ENCODE data around the gene WIPI1. TPM values are rescaled to one million over a fixed set of nuclear protein-coding genes. Genes with fewer than 3 reads are reported as not detected.
"Not testable (repeated sequence)": the region's sequence is repeated elsewhere in the genome, so short reads cannot be mapped to it uniquely, and the experiment has no call there.

Gene WIPI1
- total and polyA plus RNA-seq, 2 of the 13 experiments (the other 11 are each of a cell fraction or from before 2014, with no cell fraction given): 29.4 to 141 TPM

DNA sequence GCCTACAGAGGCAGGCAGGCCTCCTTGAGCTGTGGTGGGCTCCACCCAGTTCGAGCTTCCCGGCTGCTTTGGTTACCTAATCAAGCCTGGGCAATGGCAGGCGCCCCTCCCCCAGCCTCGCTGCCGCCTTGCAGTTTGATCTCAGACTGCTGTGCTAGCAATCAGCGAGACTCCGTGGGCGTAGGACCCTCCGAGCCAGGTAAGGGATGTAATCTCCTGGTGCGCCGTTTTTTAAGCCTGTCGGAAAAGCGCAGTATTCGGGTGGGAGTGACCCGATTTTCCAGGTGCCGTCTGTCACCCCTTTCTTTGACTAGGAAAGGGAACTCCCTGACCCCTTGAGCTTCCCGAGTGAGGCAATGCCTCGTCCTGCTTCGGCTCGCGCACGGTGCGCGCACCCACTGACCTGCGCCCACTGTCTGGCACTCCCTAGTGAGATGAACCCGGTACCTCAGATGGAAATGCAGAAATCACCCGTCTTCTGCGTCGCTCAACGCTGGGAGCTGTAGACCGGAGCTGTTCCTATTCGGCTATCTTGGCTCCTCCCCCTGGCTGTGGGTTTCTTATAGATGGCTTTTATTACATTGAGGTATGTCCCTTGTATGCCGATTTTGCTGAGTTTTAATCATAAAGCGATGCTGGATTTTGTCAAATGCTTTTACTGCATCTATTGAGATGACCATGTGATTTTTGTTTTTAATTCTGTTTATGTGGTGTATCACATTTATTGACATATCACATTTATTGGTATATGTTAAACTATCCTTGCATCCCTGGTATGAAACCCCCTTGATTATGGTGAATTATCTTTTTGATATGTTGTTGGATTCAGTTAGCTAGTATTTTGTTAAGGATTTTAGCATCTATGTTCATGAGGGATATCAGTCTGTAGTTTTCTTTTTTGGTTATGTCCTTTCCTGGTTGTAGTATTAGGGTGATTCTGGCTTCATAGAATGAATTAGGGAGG is 43.4 kb downstream of the WIPI1 start (continued):
- TF ChIP-seq, protein P1, sequence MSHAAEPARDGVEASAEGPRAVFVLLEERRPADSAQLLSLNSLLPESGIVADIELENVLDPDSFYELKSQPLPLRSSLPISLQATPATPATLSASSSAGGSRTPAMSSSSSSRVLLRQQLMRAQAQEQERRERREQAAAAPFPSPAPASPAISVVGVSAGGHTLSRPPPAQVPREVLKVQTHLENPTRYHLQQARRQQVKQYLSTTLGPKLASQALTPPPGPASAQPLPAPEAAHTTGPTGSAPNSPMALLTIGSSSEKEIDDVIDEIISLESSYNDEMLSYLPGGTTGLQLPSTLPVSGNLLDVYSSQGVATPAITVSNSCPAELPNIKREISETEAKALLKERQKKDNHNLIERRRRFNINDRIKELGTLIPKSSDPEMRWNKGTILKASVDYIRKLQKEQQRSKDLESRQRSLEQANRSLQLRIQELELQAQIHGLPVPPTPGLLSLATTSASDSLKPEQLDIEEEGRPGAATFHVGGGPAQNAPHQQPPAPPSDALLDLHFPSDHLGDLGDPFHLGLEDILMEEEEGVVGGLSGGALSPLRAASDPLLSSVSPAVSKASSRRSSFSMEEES (CRISPR knock-in tag; IDR thresholded peaks at IDR 0.05): peak; percentile 38
- TF ChIP-seq CEBPG (CRISPR knock-in tag; IDR thresholded peaks at IDR 0.05) (peak; percentile 62), ZMAT3 (CRISPR knock-in tag; conservative IDR thresholded peaks at IDR 0.05) (peak; percentile 69; the same call in 1 of the 2 replicates), DMAP1 (CRISPR knock-in tag; IDR thresholded peaks at IDR 0.05) (peak; percentile 50; the same call in 1 of the 2 replicates), NR2F6 (CRISPR knock-in tag; IDR thresholded peaks at IDR 0.05) (peak; percentile 49; the same call in 1 of the 2 replicates), MEIS2 (CRISPR knock-in tag; IDR thresholded peaks at IDR 0.05) (peak; percentile 22; the same call in 1 of the 2 replicates), SKI (IDR thresholded peaks at IDR 0.05; ENCODE audit: partially characterized antibody) (peak; percentile 71), ZNF292 (CRISPR knock-in tag; IDR thresholded peaks at IDR 0.05; ENCODE audit: borderline replicate concordance, low read depth) (peak; percentile 66; the same call in 1 of the 2 replicates), KDM5B (CRISPR knock-in tag; IDR thresholded peaks at IDR 0.05; ENCODE audit: borderline replicate concordance) (peak; percentile 61; the same call in 1 of the 2 replicates), NR2F1 (CRISPR knock-in tag; IDR thresholded peaks at IDR 0.05) (peak in 1 of 2 experiments; percentile 37; a peak in 1 of 4 replicates), HOXA3 (CRISPR knock-in tag; IDR thresholded peaks at IDR 0.05) (peak; percentile 37; the same call in 1 of the 2 replicates), SAP130 (CRISPR knock-in tag; IDR thresholded peaks at IDR 0.05; ENCODE audit: low read depth) (peak; percentile 58; the same call in 1 of the 2 replicates)
- TF ChIP-seq, protein P2, sequence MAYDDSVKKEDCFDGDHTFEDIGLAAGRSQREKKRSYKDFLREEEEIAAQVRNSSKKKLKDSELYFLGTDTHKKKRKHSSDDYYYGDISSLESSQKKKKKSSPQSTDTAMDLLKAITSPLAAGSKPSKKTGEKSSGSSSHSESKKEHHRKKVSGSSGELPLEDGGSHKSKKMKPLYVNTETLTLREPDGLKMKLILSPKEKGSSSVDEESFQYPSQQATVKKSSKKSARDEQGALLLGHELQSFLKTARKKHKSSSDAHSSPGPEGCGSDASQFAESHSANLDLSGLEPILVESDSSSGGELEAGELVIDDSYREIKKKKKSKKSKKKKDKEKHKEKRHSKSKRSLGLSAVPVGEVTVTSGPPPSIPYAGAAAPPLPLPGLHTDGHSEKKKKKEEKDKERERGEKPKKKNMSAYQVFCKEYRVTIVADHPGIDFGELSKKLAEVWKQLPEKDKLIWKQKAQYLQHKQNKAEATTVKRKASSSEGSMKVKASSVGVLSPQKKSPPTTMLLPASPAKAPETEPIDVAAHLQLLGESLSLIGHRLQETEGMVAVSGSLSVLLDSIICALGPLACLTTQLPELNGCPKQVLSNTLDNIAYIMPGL (CRISPR knock-in tag; IDR thresholded peaks at IDR 0.05; ENCODE audit: borderline replicate concordance in 1 of 2, low read depth in 1 of 2): 0 out of 4 replicates have a peak, but pooled peaks of 1 of the 2 experiments have one; percentile 42
- TF ChIP-seq, protein P3, sequence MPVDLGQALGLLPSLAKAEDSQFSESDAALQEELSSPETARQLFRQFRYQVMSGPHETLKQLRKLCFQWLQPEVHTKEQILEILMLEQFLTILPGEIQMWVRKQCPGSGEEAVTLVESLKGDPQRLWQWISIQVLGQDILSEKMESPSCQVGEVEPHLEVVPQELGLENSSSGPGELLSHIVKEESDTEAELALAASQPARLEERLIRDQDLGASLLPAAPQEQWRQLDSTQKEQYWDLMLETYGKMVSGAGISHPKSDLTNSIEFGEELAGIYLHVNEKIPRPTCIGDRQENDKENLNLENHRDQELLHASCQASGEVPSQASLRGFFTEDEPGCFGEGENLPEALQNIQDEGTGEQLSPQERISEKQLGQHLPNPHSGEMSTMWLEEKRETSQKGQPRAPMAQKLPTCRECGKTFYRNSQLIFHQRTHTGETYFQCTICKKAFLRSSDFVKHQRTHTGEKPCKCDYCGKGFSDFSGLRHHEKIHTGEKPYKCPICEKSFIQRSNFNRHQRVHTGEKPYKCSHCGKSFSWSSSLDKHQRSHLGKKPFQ (CRISPR knock-in tag; IDR thresholded peaks at IDR 0.05; ENCODE audit: insufficient replicate concordance): peak; percentile 30
- not testable (repeated sequence) for TF ChIP-seq NR2F6 (IDR thresholded peaks at IDR 0.05)
- TF ChIP-seq, protein P4, sequence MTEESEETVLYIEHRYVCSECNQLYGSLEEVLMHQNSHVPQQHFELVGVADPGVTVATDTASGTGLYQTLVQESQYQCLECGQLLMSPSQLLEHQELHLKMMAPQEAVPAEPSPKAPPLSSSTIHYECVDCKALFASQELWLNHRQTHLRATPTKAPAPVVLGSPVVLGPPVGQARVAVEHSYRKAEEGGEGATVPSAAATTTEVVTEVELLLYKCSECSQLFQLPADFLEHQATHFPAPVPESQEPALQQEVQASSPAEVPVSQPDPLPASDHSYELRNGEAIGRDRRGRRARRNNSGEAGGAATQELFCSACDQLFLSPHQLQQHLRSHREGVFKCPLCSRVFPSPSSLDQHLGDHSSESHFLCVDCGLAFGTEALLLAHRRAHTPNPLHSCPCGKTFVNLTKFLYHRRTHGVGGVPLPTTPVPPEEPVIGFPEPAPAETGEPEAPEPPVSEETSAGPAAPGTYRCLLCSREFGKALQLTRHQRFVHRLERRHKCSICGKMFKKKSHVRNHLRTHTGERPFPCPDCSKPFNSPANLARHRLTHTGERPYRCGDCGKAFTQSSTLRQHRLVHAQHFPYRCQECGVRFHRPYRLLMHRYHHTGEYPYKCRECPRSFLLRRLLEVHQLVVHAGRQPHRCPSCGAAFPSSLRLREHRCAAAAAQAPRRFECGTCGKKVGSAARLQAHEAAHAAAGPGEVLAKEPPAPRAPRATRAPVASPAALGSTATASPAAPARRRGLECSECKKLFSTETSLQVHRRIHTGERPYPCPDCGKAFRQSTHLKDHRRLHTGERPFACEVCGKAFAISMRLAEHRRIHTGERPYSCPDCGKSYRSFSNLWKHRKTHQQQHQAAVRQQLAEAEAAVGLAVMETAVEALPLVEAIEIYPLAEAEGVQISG (CRISPR knock-in tag; IDR thresholded peaks at IDR 0.05): peak; percentile 40; the same call in 1 of the 2 replicates
- TF ChIP-seq, protein P5, sequence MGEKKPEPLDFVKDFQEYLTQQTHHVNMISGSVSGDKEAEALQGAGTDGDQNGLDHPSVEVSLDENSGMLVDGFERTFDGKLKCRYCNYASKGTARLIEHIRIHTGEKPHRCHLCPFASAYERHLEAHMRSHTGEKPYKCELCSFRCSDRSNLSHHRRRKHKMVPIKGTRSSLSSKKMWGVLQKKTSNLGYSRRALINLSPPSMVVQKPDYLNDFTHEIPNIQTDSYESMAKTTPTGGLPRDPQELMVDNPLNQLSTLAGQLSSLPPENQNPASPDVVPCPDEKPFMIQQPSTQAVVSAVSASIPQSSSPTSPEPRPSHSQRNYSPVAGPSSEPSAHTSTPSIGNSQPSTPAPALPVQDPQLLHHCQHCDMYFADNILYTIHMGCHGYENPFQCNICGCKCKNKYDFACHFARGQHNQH (CRISPR knock-in tag; IDR thresholded peaks at IDR 0.05): peak; percentile 21; the same call in 1 of the 2 replicates
- TF ChIP-seq, protein P6, sequence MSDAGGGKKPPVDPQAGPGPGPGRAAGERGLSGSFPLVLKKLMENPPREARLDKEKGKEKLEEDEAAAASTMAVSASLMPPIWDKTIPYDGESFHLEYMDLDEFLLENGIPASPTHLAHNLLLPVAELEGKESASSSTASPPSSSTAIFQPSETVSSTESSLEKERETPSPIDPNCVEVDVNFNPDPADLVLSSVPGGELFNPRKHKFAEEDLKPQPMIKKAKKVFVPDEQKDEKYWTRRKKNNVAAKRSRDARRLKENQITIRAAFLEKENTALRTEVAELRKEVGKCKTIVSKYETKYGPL (CRISPR knock-in tag; IDR thresholded peaks at IDR 0.05): 0 out of 2 replicates have a peak, but pooled peaks have one; percentile 62

Data from HepG2 (cell line).